GM12892 (cell line): Measurements from ENCODE around the gene FHAD1.

Experiments
- POLR2A ChIP-seq: IDR thresholded peaks from 2 replicates; pipeline ENCODE4 v1.6.1; 2011; ENCODE audit warnings: low read depth, low read length, control low read depth
- POLR2AphosphoS5 ChIP-seq: IDR thresholded peaks from 2 replicates; pipeline ENCODE4 v1.6.1; 2011; ENCODE audit warnings: low read depth, low read length, control low read depth
- TAF1 ChIP-seq: IDR thresholded peaks from 2 replicates; pipeline ENCODE4 v1.6.1; 2011; ENCODE audit warnings: low read depth, mild to moderate bottlenecking, control low read depth, low read length, borderline replicate concordance

- peak; percentile 23; the same call in 1 of the 2 replicates for TF ChIP-seq POLR2A
- peak; percentile 43; the same call in 1 of the 2 replicates for TF ChIP-seq POLR2AphosphoS5
- no peak for TF ChIP-seq TAF1
Observed at GRCh38 chr1:15435239-15436077, 188.4 kb downstream of the FHAD1 start.
